ENCODE measurements around the gene FADS1. TPM values are rescaled to one million over a fixed set of nuclear protein-coding genes. Genes with fewer than 3 reads are reported as not detected.

Gene FADS1
- total and polyA plus RNA-seq, 2 of the 13 experiments (the other 11 are each of a cell fraction or from before 2014, with no cell fraction given), result 91.8 to 108 TPM

- TF ChIP-seq RARA (CRISPR knock-in tag; IDR thresholded peaks at IDR 0.05) (peak; percentile 89), RAD21 (CRISPR knock-in tag; IDR thresholded peaks at IDR 0.05) (peak; percentile 91), ZBTB10 (CRISPR knock-in tag; IDR thresholded peaks at IDR 0.05; ENCODE audit: borderline replicate concordance) (peak; percentile 99), ZNF790 (CRISPR knock-in tag; IDR thresholded peaks at IDR 0.05; ENCODE audit: borderline replicate concordance) (no peak), BCL6 (CRISPR knock-in tag; IDR thresholded peaks at IDR 0.05) (peak; percentile 88), ZNF710 (CRISPR knock-in tag; IDR thresholded peaks at IDR 0.05; ENCODE audit: borderline replicate concordance) (peak; percentile 32; the same call in 1 of the 2 replicates), CEBPZ (IDR thresholded peaks at IDR 0.05; ENCODE audit: low read length) (no peak), ZNF713 (CRISPR knock-in tag; IDR thresholded peaks at IDR 0.05) (no peak), KDM2A (CRISPR knock-in tag; IDR thresholded peaks at IDR 0.05; ENCODE audit: borderline replicate concordance, low read depth) (peak; percentile 88), NR2F6 (IDR thresholded peaks at IDR 0.05) (peak; percentile 86), NR2F6 (CRISPR knock-in tag; IDR thresholded peaks at IDR 0.05) (peak; percentile 92), ZNF318 (CRISPR knock-in tag; IDR thresholded peaks at IDR 0.05) (no peak)
Measured at GRCh38 chr11:61769169-61769920, 47.5 kb downstream of the FADS1 start (continued).

All from HepG2 (cell line).